Cortex of kidney (tissue), 1 donor: ENCODE data around the gene STK25.

Source experiments
- DNase-seq: peaks from one replicate; lab custom pipeline; 2025; lab: John Stamatoyannopoulos, UW

STK25 gene

DNA sequence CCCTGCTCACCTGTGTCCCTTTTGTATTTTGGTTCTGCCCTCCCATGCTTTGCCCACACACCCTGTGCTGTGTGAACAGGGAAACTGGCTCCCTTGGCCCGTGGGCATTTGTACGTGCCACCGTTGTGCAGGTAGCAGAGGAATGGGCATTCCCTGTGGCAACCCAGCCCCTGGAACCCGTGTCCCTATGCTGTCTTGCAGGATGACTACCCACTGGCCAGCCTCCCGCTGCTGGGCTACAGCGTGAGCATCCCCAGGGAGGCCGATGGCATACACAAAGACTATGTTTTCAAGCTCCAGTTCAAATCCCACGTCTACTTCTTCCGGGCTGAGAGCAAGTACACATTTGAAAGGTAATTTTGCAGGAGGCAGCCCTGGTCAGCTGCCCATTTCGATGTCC is 15.3 kb downstream of the STK25 start:
- DNase-seq, result no peak

DNA sequence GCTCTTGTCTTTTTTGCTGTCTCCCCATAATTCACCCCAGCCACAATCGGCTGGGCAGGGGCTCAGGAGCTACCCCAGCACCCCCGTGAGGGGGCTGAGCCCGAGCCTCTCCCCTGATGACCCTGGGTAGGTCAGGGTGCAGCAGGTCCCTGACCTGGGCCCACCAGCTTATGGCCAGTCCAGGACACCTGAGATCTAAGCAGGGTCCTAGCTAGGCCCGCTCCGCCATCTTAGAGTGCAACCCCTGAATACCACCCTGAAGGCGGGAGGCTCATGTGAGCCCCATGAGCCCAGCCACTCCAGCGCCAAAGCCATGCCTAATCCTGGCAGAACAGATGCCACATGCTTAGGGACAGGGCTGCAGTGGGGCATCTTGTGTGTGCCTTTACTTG is 16.2 kb downstream of the STK25 start:
- no peak for DNase-seq

DNA sequence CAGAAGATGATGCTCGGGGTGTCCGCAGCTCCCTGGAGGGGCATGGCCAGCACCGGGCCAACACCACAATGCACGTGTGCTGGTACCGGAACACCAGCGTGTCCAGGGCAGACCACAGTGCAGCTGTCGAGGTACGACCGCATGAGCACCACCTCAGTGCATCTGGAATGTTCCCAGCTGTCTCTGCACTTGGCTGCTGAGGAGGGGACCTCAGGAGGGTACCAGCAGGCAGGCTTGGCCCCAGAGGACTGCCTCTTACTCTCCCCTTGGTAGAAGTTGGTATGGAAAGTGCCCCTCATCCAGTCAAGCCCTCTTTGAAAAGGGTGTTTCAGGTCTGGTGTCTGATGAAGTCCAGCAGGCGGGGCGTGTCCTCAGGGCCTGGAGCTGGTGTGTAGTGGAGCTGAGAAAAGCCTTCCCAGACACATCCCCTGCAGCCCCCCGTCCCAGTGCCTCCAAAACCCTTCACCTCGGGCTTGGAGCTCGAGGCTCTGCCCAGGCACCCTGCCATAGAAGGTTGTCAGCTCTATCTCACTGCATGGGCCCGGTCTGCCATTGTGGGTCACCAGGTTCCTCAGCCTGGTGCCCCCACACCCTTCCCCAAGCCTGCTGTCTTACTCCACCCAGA is 16.7 kb downstream of the STK25 start:
- no peak for DNase-seq

DNA sequence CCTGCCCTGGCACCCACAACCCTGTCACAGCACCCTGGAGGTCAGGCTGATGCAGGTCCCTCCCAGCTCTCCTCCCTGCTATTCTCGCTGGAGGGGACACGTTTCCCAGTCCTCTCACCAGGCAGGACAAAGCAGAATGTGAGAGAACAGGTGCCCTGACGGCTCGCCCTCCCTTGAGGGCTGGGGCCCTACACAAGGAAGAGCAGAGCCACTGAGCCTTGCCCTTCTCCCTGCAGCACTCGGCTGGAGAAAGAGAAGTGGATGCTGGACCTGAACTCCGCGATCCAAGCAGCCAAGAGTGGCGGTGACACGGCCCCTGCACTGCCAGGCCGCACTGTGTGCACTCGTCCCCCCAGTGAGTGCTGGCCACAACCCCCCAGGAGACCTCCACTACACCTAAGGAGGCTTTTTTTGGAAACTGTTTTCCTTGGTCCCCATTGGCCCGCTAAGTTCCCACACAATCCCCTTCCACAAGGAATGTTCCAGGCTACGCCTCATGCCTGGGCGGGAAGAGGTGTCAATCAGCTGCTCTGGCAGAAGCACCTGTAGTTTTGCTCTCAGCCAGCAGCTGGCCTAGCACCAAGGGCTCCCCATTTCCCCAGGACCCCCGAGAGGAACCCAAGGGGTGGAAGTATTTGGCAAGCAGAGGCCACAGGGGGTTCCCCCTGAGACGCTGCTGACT is 17.4 kb downstream of the STK25 start:
- DNase-seq, result no peak

DNA sequence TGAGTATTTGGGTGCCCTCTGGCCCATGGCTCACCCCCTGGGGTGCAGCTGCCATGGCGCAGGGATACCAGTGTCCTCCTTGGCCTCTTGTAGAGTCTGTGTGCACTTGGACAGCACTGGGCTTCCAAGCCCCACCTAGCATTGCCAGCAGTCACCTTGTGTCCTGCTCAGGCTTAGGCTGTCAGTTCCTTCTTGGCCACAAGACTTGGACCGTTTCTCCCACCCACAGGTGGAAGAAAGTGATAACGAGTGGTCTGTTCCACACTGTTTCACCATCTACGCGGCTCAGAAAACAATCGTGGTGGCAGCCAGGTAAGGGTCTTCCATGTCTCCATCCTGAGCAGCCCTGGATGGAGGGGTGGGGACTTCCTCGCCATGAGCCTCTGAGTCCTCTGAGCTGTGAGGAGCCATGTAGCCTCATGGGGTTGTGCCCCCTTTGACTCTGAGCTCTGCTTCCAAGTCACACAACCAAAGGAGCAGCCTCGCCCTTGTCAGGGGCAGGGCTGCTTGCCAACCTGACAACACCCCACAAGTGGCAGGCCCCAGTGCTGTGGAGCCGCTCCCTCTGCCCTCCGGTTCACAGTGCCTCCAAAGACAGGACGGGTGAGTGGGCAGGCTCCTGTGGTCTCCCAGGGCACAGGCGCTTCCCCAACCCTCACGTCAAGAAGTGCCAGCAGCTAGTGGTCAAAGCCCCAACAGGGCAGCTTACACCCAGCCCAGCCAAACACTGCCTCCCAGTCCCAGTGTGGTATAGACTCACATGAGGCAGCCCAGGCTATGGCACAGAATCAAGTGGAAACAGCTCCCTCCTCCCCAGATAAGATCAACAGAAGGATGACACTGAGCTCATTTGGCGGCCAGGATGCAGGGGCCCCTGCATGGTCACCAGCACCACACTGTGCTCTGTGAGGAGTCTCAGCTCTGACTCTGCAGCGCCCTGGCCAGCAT is 18.4 kb downstream of the STK25 start:
- no peak for DNase-seq

DNA sequence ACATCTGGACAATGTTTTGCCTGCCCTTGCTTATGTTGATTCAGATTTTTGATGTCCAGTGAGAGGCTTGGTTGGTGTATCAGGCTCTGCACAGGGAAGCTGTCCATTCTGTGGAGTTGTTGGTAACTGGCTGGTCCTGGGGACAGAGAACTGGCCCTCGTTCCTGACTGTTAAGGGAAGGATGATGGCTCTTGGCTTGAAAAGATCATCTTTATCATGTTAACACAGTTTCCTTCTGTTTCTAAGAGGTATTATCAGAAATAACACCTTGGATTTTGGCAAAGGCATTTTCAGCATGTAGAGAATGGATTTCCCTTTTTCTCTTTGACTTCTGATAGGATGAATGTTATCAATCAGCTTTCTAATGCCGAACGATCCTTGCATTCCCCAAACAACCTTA is 19.3 kb downstream of the STK25 start:
- no peak for DNase-seq

DNA sequence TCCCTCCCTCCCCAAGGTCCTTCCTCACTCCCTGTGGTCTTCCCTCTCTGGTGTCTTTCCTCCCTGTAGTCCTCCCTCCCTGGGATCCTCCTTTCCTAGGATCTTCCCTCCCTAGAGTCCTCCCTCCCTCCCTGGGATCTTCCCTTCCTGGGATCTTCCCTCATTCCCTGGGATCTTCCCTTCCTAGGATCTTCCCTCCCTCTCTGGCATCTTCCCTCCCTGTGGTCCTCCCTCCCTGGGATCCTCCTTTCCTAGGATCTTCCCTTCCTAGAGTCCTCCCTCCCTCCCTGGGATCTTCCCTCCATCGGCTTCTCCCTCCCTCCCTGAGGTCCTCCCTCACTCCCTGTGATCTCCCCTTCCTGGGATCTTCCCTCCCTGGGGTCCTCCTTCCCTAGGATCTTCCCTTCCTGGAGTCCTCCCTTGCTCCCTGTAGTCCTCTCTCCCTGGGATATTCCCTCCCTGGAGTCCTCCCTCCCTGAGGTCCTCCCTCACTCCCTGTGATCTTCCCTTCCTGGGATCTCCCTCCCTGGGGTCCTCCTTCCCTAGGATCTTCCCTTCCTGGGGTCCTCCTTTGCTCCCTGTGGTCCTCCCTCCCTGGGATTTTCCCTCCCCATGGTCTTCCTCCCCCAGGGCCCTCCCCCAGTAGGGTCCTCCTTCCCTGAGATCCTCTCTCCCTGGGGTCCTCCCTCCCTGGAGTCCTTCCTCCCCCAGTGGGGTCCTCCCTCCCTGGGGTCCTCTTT is 23.0 kb downstream of the STK25 start:
- no peak for DNase-seq

DNA sequence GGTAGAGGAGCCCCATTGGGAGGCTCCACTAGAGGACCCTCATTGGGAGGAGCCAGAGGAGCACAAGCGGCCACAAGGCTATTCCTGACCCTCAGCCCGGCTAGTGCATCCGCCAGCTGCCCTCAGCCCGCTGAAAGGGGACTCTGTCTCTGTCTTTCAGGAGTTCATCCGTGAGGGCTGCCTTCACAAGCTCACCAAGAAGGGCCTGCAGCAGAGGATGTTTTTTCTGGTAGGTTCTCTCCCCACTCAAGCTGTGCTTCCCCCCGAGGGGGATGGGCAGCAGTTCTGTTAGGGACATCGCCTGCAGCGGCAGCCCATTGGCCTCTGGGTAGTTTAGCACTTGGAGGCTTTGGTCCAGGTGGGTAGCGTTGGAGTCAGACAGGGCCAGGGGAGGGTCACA is 25.1 kb downstream of the STK25 start:
- no peak for DNase-seq

DNA sequence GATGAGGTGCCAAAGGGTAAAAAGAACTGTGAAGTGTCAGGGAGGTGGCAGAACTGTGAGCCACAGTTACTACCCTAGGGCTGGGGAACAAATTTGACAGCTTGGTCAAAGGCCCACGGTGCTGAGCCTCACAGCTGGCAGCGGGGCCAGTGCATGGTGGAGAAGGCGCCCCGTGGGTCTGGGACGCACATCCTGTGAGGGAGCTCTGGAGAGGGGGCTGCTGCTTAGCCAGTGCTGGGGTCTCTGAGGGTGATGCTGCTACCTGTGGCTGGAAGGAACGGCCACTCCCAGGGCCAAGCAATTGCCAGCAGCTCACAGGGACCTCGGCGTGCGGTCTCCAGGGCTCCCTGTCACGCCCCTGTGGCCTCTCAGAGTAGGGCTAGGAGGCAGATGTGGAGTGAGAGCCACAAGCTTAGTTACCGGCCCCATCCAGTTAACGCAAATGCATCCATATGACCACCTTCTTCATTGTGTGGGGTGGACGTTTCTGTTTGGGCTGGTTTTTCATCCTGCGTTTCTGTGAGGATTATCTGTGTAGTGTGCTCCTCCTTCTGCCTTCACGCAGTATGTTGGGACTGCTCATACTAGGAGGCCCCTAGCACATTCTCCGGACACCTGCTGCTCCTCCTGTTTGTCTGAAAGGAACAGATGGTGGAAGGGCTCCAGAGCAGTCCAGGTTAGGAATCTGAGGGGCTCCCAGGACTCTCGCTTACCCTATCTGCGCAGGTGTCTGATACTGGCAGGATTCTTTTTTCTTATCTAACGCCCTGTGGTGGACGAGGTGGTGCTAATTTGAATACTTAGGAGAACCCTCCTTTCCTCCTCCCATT is 26.0 kb downstream of the STK25 start:
- DNase-seq, result no peak

DNA sequence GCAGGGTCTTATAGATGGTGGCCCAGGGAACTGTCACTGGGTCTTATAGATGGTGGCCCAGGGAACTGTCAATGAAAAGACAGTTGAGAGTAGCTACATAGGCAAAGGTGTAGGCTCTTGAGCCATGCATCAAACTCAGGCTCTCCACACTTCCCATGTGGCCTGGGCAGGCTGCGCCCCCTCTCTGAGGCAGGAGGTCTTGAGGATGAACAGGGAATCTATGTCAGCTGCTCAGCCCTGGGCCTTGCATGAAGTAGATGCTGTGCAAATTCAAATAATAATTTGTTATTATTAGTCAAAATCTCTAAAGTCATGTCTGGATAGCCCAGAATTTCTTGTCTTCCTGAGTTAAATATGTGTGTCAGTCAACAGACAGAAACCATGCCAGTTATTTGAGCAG is 26.7 kb downstream of the STK25 start:
- no peak for DNase-seq

DNA sequence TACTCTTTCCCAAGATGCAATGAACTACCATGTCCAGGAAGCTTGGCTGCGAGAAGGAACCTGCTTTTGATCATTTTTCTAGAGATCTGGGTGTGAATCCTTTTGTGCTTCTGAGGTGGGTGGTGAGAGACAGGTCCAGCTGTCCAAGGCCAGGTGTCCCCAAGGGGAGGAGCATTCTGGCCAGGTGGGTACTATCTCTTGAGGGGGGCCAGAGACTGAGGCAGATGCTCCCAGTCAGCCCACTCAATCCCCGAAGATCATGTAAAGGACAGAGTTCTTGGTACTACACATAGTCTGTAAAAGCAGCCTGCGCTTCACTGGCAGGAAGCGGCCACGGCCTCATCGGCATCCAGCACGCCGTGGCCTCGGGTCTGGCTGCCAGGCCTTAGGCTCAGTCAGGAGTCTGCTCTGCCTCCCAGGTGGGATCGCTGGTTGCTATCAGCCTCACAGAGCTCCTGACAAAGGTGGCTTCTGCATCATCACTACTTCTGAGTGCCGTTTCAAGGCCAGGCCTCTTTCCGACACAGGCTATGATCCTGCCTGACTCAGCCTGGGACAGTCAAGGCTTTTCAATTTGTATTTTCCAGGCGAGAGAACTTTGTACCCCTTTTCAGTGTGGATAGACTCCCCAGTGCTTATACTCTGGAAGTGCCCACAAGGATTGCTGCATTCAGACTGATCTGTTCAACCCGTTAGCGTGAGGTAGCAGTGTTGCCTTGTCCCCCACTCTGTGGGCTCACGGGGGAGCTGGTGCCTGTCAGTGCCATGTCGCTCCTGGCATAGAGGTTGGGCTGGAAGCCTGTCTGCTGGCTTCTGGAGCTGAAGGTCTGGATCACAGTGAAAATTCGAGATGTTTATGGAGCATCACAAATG is 29.1 kb downstream of the STK25 start:
- no peak for DNase-seq

DNA sequence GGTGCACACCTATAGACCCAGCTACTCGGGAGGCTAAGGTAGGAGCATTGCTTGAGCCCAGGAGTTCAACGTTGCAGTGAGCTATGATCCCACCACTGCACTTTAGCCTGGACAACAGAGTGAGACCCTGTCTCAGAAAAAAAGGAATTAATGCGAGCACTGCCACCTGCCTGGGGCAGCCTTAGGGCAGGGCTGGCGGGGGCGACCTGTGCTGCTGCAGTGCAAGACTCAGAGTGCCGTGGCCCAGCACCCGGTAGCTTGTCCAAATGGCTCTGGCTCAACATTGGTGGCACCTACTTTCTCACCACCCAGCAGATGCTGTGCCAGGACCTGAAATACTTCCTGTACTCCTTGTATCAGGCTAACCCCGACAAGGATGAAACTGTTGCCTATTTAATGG is 30.2 kb downstream of the STK25 start:
- DNase-seq, result no peak

DNA sequence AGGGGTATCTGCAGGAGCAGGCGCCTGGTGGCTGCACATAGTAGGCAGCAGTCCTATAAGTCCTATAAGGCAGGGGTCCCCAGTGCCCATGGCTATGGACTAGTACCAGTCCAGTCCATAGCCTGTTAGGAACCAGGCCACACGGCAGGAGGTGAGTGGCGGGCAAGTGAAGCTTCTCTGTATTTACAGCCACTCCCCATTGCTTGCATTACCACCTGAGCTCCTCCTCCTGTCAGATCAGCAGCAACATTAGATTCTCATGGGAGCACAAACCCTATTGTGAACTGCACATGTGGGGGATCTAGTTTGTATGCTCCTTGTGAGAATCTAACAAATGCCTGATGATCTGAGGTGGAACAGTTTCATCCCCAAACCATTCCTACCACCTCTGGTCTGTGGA is 33.1 kb downstream of the STK25 start:
- no peak for DNase-seq

DNA sequence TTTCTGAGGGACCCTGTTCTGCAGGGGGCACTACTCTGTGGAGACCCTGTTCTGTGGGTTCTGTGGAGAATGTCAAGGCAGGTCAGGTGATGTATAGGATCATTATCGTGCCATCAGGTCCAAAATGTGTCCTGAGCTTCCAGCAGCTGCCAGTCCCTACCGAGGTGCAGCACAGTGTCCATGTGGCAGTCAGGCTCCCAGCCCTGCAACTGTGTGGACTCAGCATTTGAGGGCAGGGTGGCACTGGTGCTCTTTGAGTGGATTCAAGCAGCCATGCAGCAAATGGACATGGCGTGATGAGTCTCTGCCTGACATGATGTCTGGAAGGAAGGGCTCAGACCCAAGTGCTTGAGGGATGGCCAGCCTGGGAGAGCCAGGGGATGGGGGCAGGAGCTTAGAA is 35.0 kb downstream of the STK25 start:
- DNase-seq, result no peak

DNA sequence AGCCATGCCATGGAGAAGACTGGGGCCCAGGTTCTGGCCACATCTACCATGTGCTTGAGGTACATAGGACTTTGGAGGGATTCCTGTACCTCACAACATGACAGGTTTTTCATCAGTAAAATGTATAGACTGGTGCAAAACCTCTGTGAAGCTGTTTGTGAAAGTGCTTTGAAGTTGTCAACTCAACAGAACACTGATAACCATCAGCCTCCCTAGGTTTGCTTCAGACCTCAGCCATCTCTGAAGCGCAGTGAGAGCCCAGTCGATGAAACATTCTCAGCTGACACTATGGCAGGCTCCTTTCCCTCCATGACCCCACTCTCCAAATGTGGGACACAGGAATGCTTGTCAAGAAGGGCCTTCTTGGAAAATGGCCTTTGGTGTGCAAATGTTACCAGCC is 38.6 kb downstream of the STK25 start:
- DNase-seq, result no peak

DNA sequence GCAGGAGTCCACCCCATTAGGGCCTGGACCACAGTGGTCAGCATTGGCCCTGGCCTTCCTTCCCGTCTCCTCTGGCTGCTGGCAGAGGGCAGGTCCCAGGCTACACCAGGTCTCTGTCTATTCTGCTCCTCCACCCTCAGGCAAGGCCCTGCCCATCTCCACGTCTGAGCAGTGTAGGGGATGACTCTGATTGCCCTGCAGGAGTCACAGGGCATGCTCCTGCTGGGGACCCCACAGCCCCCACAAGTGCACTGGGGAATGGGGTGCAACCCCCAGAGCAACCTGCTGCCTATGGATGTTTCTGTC is 40.0 kb downstream of the STK25 start:
- DNase-seq, result no peak

DNA sequence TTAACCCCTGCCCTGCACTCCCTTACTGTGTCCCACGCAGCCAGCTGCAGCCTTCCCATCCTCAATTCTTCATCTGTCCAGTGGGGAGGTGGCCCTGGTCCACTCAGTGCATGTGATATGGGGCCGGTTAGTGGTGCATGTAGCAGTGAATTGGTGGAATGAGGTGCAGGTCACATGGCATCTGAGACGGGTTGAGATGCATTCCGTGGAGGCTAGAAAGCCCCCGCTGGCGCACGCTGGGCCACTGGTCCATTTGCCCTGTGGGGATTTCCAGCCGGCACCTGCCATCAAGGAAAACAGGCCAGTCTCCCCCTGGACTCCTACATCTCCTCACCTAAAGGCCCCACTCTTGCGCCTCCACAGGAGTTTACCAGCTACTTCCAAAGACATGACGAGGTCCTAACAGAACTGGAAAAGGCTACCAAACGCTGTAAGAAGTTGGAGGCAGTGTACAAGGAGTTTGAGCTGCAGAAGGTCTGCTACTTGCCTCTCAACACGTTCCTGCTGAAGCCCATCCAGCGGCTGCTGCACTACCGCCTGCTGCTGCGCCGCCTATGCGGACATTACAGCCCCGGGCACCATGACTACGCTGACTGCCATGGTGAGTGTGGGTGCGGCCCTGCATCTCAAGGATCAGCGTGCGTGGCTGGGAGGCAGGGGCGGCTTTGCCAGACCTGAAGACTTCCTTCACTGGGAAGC is 40.5 kb downstream of the STK25 start:
- DNase-seq, result no peak

DNA sequence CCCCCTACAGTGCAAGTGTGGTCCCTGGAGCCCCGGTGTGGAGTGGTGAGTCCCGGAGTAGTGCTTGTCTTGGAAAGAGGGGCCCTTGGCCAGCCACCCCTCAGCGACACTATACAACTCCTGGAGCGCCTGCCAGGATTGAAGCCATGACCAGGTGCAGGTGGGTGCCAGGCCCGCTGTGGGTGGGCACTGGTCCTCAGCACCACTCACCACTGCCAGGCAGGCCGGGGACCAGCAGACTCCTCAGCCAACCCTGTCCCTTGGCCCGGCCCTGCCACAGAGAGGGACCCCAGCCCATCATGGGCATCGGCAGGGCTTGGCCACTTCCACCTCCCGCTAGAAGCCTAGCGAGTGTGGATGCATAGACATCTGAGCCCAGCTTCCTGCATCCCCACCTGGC is 42.2 kb downstream of the STK25 start:
- no peak for DNase-seq

DNA sequence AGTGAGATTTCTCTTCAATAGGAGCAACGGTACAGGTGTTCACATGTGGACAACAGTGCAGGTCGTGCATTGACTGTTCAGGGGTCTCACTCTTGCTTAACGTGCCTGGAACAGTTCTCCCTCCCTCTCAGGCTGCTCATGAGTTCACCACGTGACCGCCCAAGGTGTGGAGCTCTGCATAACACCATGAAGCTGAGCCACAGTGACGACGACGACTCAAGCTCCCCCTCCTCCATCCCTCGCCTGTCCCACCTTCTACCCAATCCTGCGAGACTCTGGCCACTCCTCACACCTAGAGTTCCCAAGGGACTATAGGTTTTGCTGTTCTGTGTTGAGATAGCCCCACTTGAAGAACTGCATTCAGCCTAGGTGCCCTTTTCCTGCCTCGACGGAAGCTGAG is 42.8 kb downstream of the STK25 start:
- DNase-seq, result no peak
